RWPE2 (cell line): ENCODE results near the gene TMEM222.

Experiments used
- ATAC-seq: fragments of 200-7000 bp; cut with Tn5 transposase; 3 replicates; pipeline ENCODE4 v1.9.1; 2021; ENCODE audit warnings: low read depth
- DNase-seq: peaks from one replicate; pipeline ENCODE4 v3.0.0-alpha.2; 2020; ENCODE audit warnings: low spot score
- H3K27ac ChIP-seq: fragments of 450-650 bp; 2 replicates; pipeline ENCODE4 v1.5.1; 2017; ENCODE audit warnings: mild to moderate bottlenecking; ENCODE audit not compliant: poor library complexity, severe bottlenecking
- H3K27me3 ChIP-seq: fragments of 250-450 bp; sonication (Bioruptor Pico); 2 replicates; pipeline ENCODE4 v1.5.1; 2021; ENCODE audit warnings: mild to moderate bottlenecking, moderate library complexity; ENCODE audit not compliant: insufficient read depth, poor library complexity, severe bottlenecking
- H3K36me3 ChIP-seq: fragments of 250-450 bp; sonication (Bioruptor Pico); 2 replicates; pipeline ENCODE4 v1.5.1; 2020; ENCODE audit warnings: low read depth, mild to moderate bottlenecking, moderate library complexity
- H3K4me1 ChIP-seq: fragments of 250-450 bp; sonication (Bioruptor Pico); 2 replicates; pipeline ENCODE4 v1.5.1; 2021; ENCODE audit warnings: mild to moderate bottlenecking, moderate library complexity; ENCODE audit not compliant: insufficient read depth, poor library complexity, severe bottlenecking
- H3K4me3 ChIP-seq: fragments of 250-450 bp; sonication (Bioruptor Pico); 2 replicates; pipeline ENCODE4 v1.5.1; 2021; ENCODE audit warnings: mild to moderate bottlenecking, moderate library complexity; ENCODE audit not compliant: severe bottlenecking
- H3K9me3 ChIP-seq: fragments of 250-450 bp; sonication (Bioruptor Pico); 2 replicates; pipeline ENCODE4 v1.5.1; 2021; ENCODE audit warnings: mild to moderate bottlenecking, moderate library complexity; ENCODE audit not compliant: severe bottlenecking
- TF ChIP-seq, protein P1 (sequence below): fragments of 450-650 bp; IDR thresholded peaks from one replicate; pipeline ENCODE4 v1.5.1; 2017; ENCODE audit warnings: mild to moderate bottlenecking, moderate library complexity; ENCODE audit not compliant: poor library complexity, severe bottlenecking

Gene TMEM222

DNA sequence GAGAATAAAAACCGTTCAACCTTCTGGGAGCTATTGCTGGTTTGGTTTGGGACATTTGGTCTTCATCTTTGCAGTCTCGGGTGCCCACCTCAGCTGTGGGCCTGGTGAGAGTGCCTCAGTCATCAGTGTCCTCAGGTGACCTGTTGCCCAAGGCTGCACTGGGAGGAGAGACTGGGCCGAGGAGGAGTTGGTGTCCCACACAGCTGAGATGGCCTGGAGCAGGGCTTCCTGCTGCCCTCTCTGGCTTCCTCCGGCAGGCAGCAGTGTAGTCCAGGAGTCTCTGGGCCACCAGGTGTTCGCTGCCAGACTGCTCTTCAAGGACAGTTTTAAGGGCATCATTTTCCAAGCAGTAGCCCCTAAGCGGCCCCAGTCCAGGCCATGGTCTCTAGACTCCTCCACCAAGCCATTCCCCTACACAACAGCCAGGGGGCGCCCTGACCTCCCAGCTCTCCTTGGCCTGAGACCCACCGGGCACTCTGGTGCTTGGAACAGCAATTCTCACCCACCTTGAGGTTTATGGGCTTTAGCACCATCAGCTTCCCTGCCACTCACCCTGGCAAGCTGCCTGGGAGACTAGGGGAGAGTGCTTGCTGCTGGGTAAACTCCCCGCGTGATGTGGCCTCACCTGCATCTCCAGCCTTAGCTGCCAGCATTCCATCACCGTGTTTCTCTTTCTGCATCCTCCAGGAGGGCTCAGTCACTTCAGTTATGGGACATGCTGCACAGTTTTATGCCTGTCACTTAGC, 10.7 kb downstream of the TMEM222 start:
- no peaks in the 10 kb centered on the region for H3K9me3 ChIP-seq
- DNase-seq: no peak
- no peaks in the 10 kb centered on the region for H3K27me3 ChIP-seq
- H3K4me1 ChIP-seq: no peaks in the 10 kb centered on the region
- ATAC-seq: peak; percentile 62; the same call in 2 of the 3 replicates
- no peak overlapping the region for H3K27ac ChIP-seq
- peaks cover 56% of the 10 kb centered on the region for H3K36me3 ChIP-seq
- no peak overlapping the region for H3K4me3 ChIP-seq
- TF ChIP-seq, protein P1, sequence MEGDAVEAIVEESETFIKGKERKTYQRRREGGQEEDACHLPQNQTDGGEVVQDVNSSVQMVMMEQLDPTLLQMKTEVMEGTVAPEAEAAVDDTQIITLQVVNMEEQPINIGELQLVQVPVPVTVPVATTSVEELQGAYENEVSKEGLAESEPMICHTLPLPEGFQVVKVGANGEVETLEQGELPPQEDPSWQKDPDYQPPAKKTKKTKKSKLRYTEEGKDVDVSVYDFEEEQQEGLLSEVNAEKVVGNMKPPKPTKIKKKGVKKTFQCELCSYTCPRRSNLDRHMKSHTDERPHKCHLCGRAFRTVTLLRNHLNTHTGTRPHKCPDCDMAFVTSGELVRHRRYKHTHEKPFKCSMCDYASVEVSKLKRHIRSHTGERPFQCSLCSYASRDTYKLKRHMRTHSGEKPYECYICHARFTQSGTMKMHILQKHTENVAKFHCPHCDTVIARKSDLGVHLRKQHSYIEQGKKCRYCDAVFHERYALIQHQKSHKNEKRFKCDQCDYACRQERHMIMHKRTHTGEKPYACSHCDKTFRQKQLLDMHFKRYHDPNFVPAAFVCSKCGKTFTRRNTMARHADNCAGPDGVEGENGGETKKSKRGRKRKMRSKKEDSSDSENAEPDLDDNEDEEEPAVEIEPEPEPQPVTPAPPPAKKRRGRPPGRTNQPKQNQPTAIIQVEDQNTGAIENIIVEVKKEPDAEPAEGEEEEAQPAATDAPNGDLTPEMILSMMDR: peak; percentile 70

DNA sequence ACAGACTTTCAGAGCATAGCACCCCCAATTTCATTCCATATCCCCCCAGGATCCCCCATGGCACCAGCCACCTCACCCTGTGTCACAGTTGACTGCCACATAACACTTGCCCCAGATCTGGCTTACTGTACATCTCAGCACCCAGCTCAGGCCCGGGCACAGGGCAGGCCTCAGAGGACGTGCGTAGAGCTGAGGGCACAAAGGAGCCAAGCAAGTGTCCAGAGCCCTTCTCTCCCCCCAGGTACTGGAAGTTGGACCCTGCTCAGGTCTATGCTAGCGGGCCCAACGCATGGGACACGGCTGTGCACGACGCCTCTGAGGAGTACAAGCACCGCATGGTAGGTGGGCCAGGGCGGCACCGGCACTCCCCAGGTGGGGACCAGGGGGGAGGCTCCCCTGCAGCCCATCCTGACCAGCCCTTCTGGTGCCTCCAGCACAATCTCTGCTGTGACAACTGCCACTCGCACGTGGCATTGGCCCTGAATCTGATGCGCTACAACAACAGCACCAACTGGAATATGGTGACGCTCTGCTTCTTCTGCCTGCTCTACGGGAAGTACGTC, 11.8 kb downstream of the TMEM222 start:
- Histone ChIP-seq H3K9me3 (no peaks in the 10 kb centered on the region), H3K4me3 (no peak overlapping the region), H3K36me3 (peaks cover 47% of the 10 kb centered on the region), H3K27ac (no peak overlapping the region), H3K27me3 (no peaks in the 10 kb centered on the region), H3K4me1 (no peaks in the 10 kb centered on the region)
- no peak for ATAC-seq
- no peak for DNase-seq
- TF ChIP-seq, protein P1: no peak

DNA sequence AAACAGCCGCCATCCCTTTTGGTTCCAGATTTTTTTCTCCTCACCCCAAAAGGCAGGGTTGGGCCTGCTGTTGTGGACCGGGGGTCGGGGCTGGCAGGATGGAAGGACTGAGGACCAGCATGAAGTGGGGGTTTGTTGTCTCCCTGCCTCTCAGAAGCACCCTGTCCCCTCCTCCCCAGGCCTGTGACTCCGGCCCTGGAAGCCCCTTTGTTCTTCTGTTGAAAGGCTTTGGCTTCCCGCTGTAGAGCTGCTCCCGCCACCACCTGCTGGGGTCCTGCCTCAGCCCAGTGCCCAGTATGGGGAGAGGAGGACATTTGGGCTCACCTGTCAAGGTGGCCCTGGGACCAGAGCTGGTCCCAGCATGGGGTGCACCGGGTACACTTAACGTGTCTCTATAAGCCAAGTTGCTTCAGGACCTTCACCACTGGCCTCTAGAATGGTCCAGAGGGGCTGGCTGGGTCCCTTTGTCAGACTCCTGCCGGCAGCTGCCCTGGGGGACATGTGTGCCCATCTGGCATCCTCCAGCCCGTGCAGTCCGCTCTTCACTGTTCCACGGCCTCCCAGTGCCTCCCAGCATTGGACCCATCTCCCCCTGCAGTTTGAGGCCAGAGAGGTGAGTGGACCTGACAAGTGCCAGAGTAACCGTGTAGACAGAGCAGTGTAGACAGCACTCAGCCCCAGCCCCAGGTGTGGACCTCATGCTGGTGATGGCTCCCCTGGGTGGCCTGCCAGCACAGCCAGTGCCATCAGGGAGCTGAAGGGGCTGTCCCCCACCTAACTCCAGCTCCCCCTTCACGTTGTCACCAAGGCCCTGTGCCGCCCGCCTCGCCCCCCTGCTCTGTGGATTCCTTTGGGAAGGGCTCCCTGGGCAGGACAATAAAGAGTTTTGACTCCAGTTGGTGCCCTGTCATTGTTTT, 13.8 kb downstream of the TMEM222 start:
- H3K27me3 ChIP-seq: no peaks in the 10 kb centered on the region
- H3K27ac ChIP-seq: no peak overlapping the region
- H3K4me3 ChIP-seq: no peak overlapping the region
- H3K4me1 ChIP-seq: peaks cover 3% of the 10 kb centered on the region
- TF ChIP-seq, protein P1: no peak
- peaks cover 38% of the 10 kb centered on the region for H3K36me3 ChIP-seq
- no peaks in the 10 kb centered on the region for H3K9me3 ChIP-seq
- DNase-seq (no peak), ATAC-seq (no peak)

DNA sequence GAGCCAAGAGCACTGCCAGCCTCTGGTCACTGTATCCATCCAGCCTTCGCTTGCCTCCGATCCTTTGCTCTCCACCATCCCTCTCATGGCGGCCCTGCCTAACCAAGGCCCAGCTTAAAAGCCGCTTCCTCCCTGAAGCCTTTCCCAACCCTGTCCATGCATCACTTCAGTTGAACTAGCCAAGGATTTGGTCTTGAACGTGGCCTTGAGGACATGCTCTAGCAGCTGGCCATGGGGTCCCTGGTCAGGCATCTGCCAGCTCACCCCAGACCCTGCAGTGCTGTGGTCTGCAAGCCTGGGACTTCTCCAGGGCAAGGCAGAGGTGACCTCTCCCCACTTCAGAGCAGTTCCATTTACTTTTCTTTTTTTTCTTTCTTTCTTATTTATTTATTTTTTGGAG, 14.8 kb downstream of the TMEM222 start:
- peaks cover 28% of the 10 kb centered on the region for H3K36me3 ChIP-seq

More for the DNA sequence above, 14.8 kb downstream of the TMEM222 start:
- DNase-seq: no peak
- ATAC-seq: no peak
- TF ChIP-seq, protein P1: no peak
- peaks cover 13% of the 10 kb centered on the region for H3K4me1 ChIP-seq
- no peaks in the 10 kb centered on the region for H3K27me3 ChIP-seq
- H3K27ac ChIP-seq: no peak overlapping the region
- H3K4me3 ChIP-seq: no peak overlapping the region
- H3K9me3 ChIP-seq: no peaks in the 10 kb centered on the region
